Endothelial cell of umbilical vein (primary cell): ENCODE measurements around the gene ACTL8.

Source experiments
- EZH2 ChIP-seq: IDR thresholded peaks from 2 replicates; pipeline ENCODE4 v1.6.1; 2012; ENCODE audit warnings: borderline replicate concordance, low read depth, mild to moderate bottlenecking, moderate library complexity, low read length, inconsistent platforms; ENCODE audit not compliant: severe bottlenecking
- JUN ChIP-seq: IDR thresholded peaks from 2 replicates; pipeline ENCODE4 v1.6.1; 2011; ENCODE audit warnings: borderline replicate concordance, low read depth; ENCODE audit not compliant: insufficient read length, insufficient read depth
- POLR2A ChIP-seq: IDR thresholded peaks from 2 replicates; pipeline ENCODE4 v1.6.1; 2012; ENCODE audit warnings: low read depth, mild to moderate bottlenecking, control low read depth, low read length
- TF ChIP-seq, protein P1 (sequence below), 2 donors: IDR thresholded peaks; 1 replicate in 1 of 2; 2 replicates in 1 of 2; pipeline ENCODE4 v1.5.1; 2011; ENCODE audit warnings: low read length in 2 of 2, mild to moderate bottlenecking in 2 of 2, moderate library complexity in 2 of 2, control low read depth in 1 of 2, inconsistent platforms in 1 of 2, low read depth in 1 of 2; ENCODE audit not compliant: insufficient read depth in 1 of 2; ENCODE audit errors: extremely low read depth in 1 of 2
- TF ChIP-seq, protein P2 (sequence below): IDR thresholded peaks from 2 replicates; pipeline ENCODE4 v1.6.1; 2011; ENCODE audit not compliant: insufficient read depth, insufficient read length

GRCh38 chr1:17777818-17778217 is 22.7 kb downstream of the ACTL8 start:
- TF ChIP-seq EZH2 (no peak), POLR2A (no peak), JUN (no peak)
- TF ChIP-seq, protein P1, sequence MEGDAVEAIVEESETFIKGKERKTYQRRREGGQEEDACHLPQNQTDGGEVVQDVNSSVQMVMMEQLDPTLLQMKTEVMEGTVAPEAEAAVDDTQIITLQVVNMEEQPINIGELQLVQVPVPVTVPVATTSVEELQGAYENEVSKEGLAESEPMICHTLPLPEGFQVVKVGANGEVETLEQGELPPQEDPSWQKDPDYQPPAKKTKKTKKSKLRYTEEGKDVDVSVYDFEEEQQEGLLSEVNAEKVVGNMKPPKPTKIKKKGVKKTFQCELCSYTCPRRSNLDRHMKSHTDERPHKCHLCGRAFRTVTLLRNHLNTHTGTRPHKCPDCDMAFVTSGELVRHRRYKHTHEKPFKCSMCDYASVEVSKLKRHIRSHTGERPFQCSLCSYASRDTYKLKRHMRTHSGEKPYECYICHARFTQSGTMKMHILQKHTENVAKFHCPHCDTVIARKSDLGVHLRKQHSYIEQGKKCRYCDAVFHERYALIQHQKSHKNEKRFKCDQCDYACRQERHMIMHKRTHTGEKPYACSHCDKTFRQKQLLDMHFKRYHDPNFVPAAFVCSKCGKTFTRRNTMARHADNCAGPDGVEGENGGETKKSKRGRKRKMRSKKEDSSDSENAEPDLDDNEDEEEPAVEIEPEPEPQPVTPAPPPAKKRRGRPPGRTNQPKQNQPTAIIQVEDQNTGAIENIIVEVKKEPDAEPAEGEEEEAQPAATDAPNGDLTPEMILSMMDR (IDR thresholded peaks at IDR 0.05; ENCODE audit: extremely low read depth in 1 of 2, insufficient read depth in 1 of 2, low read depth in 1 of 2, low read length in 2 of 2), result no peak
- TF ChIP-seq, protein P2, sequence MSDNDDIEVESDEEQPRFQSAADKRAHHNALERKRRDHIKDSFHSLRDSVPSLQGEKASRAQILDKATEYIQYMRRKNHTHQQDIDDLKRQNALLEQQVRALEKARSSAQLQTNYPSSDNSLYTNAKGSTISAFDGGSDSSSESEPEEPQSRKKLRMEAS, result no peak
